Peyer's patch (tissue), 4 donors: ENCODE data around the gene SKI.

Experiments used
- POLR2A ChIP-seq, 2 donors: fragments of 450-650 bp; IDR thresholded peaks; one replicate each; pipeline ENCODE4 v1.5.1; 2017; ENCODE audit warnings: antibody characterized with exemption in 2 of 2, mild to moderate bottlenecking in 2 of 2, moderate library complexity in 2 of 2
- TF ChIP-seq, protein P1 (sequence below), 6 experiments: fragments of 450-650 bp in 4 of 6; fragments of 200-600 bp in 2 of 6; sonication (generic) in 1 of 6; IDR thresholded peaks; one replicate each; pipeline ENCODE4 v1.5.1; 2017 to 2019; ENCODE audit warnings: antibody characterized with exemption in 6 of 6, mild to moderate bottlenecking in 3 of 6, moderate library complexity in 1 of 6

GRCh38 chr1:2330035-2330434 is 101.9 kb downstream of the SKI start:
- TF ChIP-seq, protein P1, sequence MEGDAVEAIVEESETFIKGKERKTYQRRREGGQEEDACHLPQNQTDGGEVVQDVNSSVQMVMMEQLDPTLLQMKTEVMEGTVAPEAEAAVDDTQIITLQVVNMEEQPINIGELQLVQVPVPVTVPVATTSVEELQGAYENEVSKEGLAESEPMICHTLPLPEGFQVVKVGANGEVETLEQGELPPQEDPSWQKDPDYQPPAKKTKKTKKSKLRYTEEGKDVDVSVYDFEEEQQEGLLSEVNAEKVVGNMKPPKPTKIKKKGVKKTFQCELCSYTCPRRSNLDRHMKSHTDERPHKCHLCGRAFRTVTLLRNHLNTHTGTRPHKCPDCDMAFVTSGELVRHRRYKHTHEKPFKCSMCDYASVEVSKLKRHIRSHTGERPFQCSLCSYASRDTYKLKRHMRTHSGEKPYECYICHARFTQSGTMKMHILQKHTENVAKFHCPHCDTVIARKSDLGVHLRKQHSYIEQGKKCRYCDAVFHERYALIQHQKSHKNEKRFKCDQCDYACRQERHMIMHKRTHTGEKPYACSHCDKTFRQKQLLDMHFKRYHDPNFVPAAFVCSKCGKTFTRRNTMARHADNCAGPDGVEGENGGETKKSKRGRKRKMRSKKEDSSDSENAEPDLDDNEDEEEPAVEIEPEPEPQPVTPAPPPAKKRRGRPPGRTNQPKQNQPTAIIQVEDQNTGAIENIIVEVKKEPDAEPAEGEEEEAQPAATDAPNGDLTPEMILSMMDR (IDR thresholded peaks at IDR 0.05): no peak
- no peak for TF ChIP-seq POLR2A (IDR thresholded peaks at IDR 0.05)
